ENCODE results near the gene VAMP2. TPM values are rescaled to one million over a fixed set of nuclear protein-coding genes. Genes with fewer than 3 reads are reported as not detected.

VAMP2 gene
- total and polyA plus RNA-seq, 9 of the 15 experiments (the other 6 are each of a cell fraction or from before 2014, with no cell fraction given) = 2.3 to 31.8 (median 6.0) TPM

- TF ChIP-seq REST (IDR thresholded peaks at IDR 0.05; ENCODE audit: borderline replicate concordance) = 0 out of 2 replicates have a peak, but pooled peaks have one; percentile 12
- no peak for TF ChIP-seq REST (CRISPR knock-in tag; IDR thresholded peaks at IDR 0.05; ENCODE audit: low read depth)
- peak; percentile 42; the same call in 1 of the 2 replicates for TF ChIP-seq ATF3 (IDR thresholded peaks at IDR 0.05)
- TF ChIP-seq ATF3 (CRISPR knock-in tag; conservative IDR thresholded peaks at IDR 0.05) = no peak
- peak; percentile 86 for TF ChIP-seq RAD51 (IDR thresholded peaks at IDR 0.05; ENCODE audit: borderline replicate concordance, low read depth)
- TF ChIP-seq GABPB2 (CRISPR knock-in tag; conservative IDR thresholded peaks at IDR 0.05) = no peak
- no peak for TF ChIP-seq SIX5 (IDR thresholded peaks at IDR 0.05; ENCODE audit: borderline replicate concordance in 1 of 2, insufficient read depth in 1 of 2, low read depth in 1 of 2, low read length in 2 of 2)
- TF ChIP-seq ZBTB7A (IDR thresholded peaks at IDR 0.05; ENCODE audit: borderline replicate concordance, control insufficient read depth, low read depth, low read length) = 0 out of 2 replicates have a peak, but pooled peaks have one; percentile 12
- peak; percentile 87 for TF ChIP-seq USF1 (CRISPR knock-in tag; IDR thresholded peaks at IDR 0.05)
- TF ChIP-seq EP400 (IDR thresholded peaks at IDR 0.05) = 0 out of 2 replicates have a peak, but pooled peaks have one; percentile 21
- TF ChIP-seq MYC (IDR thresholded peaks at IDR 0.05; ENCODE audit: low read depth, low read length) = 0 out of 2 replicates have a peak, but pooled peaks have one; percentile 23
- no peak for TF ChIP-seq MYC (CRISPR knock-in tag; IDR thresholded peaks at IDR 0.05; ENCODE audit: borderline replicate concordance, low read depth)
- TF ChIP-seq ELF4 (CRISPR knock-in tag; IDR thresholded peaks at IDR 0.05) = no peak
- peak; percentile 51 for TF ChIP-seq BHLHE40 (IDR thresholded peaks at IDR 0.05; ENCODE audit: low read length)
- peak; percentile 39; the same call in 1 of the 2 replicates for TF ChIP-seq JUND (IDR thresholded peaks at IDR 0.05; ENCODE audit: borderline replicate concordance, low read depth, low read length)
- TF ChIP-seq JUND (tag; IDR thresholded peaks at IDR 0.05; ENCODE audit: borderline replicate concordance, low read depth, low read length) = no peak; the same call in 2 of the 3 replicates
- TF ChIP-seq ZNF263 (CRISPR knock-in tag; IDR thresholded peaks at IDR 0.05; ENCODE audit: borderline replicate concordance) = no peak
Measured at GRCh38 chr17:8153525-8153956, 9.2 kb downstream of the VAMP2 start (continued).
